Naive thymus-derived CD4-positive, alpha-beta T cell (primary cell): ENCODE data around the gene RNF167. TPM values are rescaled to one million over a fixed set of nuclear protein-coding genes. Genes with fewer than 3 reads are reported as not detected.

Experiments
- ATAC-seq: fragments of 150-1000 bp; cut with Tn5 transposase; 2 replicates; pipeline ENCODE4 v1.10.0; 2021; ENCODE audit warnings: mild to moderate bottlenecking, moderate library complexity
- CTCF ChIA-PET: fragments of 350-600 bp; sonication (Branson Sonifier 250); formaldehyde crosslinking; loops from one replicate; lab custom pipeline; 2021; ENCODE audit warnings: antibody characterized with exemption; lab: Charles Lee
- POLR2A ChIA-PET: fragments of 350-600 bp; sonication (Branson Sonifier 250); formaldehyde crosslinking; loops from one replicate; lab custom pipeline; 2021; ENCODE audit warnings: antibody characterized with exemption, inconsistent platforms; lab: Charles Lee
- DNase-seq, 9 donors: peaks; one replicate each; pipeline versions ENCODE4 v3.0.0 to v3.0.0-alpha.2; 2020 to 2022; ENCODE audit warnings: mixed read lengths in 1 of 9
- H3K27ac ChIP-seq: one replicate; pipeline ENCODE4 v1.7.0; 2013; ENCODE audit warnings: mild to moderate bottlenecking, low read depth, low read length, moderate library complexity
- H3K27me3 ChIP-seq, 2 donors: one replicate each; pipeline ENCODE4 v1.7.0; 2013; ENCODE audit warnings: low read length in 2 of 2, mild to moderate bottlenecking in 2 of 2, moderate library complexity in 2 of 2; ENCODE audit not compliant: control insufficient read depth in 2 of 2, insufficient read depth in 2 of 2
- H3K36me3 ChIP-seq, 3 experiments: 1 replicate in 2 of 3; 2 replicates in 1 of 3; pipeline ENCODE4 v1.7.0; 2013; ENCODE audit warnings: low read length in 3 of 3, mild to moderate bottlenecking in 3 of 3, moderate library complexity in 1 of 3; ENCODE audit not compliant: insufficient read depth in 3 of 3, control insufficient read depth in 2 of 3
- H3K4me1 ChIP-seq, 2 donors: one replicate each; pipeline ENCODE4 v1.7.0; 2013; ENCODE audit warnings: low read length in 2 of 2, mild to moderate bottlenecking in 2 of 2, moderate library complexity in 1 of 2; ENCODE audit not compliant: control insufficient read depth in 2 of 2, insufficient read depth in 2 of 2
- H3K4me3 ChIP-seq: 2 replicates; pipeline ENCODE4 v1.7.0; 2013; ENCODE audit warnings: mild to moderate bottlenecking, low read length
- H3K9me3 ChIP-seq, 3 experiments: 1 replicate in 2 of 3; 2 replicates in 1 of 3; pipeline ENCODE4 v1.7.0; 2013; ENCODE audit warnings: low read length in 3 of 3; ENCODE audit not compliant: control insufficient read depth in 2 of 3
- H3K27ac Mint-ChIP-seq, 9 donors: one replicate each; pipeline ENCODE4 v1.8.0; 2020 to 2022; ENCODE audit warnings: mixed read lengths in 9 of 9, mild to moderate bottlenecking in 8 of 9, moderate library complexity in 5 of 9, inconsistent platforms in 2 of 9
- H3K27me3 Mint-ChIP-seq, 5 donors: one replicate each; pipeline ENCODE4 v1.8.0; 2021 to 2022; ENCODE audit warnings: mixed read lengths in 5 of 5, mild to moderate bottlenecking in 1 of 5
- H3K36me3 Mint-ChIP-seq, 5 donors: one replicate each; pipeline ENCODE4 v1.8.0; 2020 to 2022; ENCODE audit warnings: mixed read lengths in 5 of 5, mild to moderate bottlenecking in 3 of 5, inconsistent platforms in 1 of 5
- H3K4me1 Mint-ChIP-seq, 7 donors: one replicate each; pipeline ENCODE4 v1.8.0; 2020 to 2022; ENCODE audit warnings: mixed read lengths in 7 of 7, mild to moderate bottlenecking in 3 of 7, inconsistent platforms in 1 of 7
- H3K4me3 Mint-ChIP-seq, 10 donors: one replicate each; pipeline ENCODE4 v1.8.0; 2020 to 2022; ENCODE audit warnings: mild to moderate bottlenecking in 10 of 10, mixed read lengths in 10 of 10, moderate library complexity in 6 of 10, inconsistent platforms in 2 of 10
- H3K9me3 Mint-ChIP-seq, 11 donors: one replicate each; pipeline ENCODE4 v1.8.0; 2020 to 2022; ENCODE audit warnings: mixed read lengths in 11 of 11, mild to moderate bottlenecking in 4 of 11, inconsistent platforms in 1 of 11, moderate library complexity in 1 of 11
- intact Hi-C, 2 donors: fragments of 100-400 bp; cut with micrococcal nuclease; formaldehyde crosslinking; loops; one replicate each; pipeline ENCODE4 v1.15.1; 2023
- polyA plus RNA-seq, 2 donors: library from polyadenylated mRNA; unstranded; fragments of 300-500 nt; fragmentation: Illumina TruSeq; gene quantifications; one replicate each; pipeline ENCODE4 v1.2.3, GENCODE V29; 2021
- total RNA-seq, 6 experiments: library from RNA in 5 of 6; stranded (reverse) in 5 of 6; gene quantifications; 1 replicate in 5 of 6; 2 replicates in 1 of 6; pipeline ENCODE4 v1.2.3 and lab custom pipeline; 2021 to 2026

RNF167 gene
- total and polyA plus RNA-seq, 7 experiments from 2014 or later: 25.3 to 248 (median 103) TPM

GRCh38 chr17:4951486-4951885, 11.4 kb downstream of the RNF167 start:
- Mint-ChIP-seq H3K36me3 (peaks cover 5 to 12% (median 6%) of the 10 kb centered on the region in 5 donors), H3K9me3 (peaks cover 0 to 4% (median 0%) of the 10 kb centered on the region in 11 donors), H3K27me3 (no peaks in the 10 kb centered on the region), H3K4me1 (peaks cover 18 to 33% (median 26%) of the 10 kb centered on the region in 7 donors), H3K4me3 (peak overlapping the region in 9 of 10 donors; percentile 21 to 100 (median 75)), H3K27ac (peak overlapping the region in 6 of 9 donors; percentile 58 to 93 (median 78))
- H3K36me3 ChIP-seq: peaks cover 0 to 12% (median 5%) of the 10 kb centered on the region in 3 experiments
- peaks cover 7 to 10% of the 10 kb centered on the region in 2 donors for H3K4me1 ChIP-seq
- intact Hi-C loops: no loop called here
- no peak overlapping the region for H3K4me3 ChIP-seq
- H3K9me3 ChIP-seq: no peaks in the 10 kb centered on the region
- no peaks in the 10 kb centered on the region for H3K27me3 ChIP-seq
- DNase-seq (no peak), ATAC-seq (no peak)
- H3K27ac ChIP-seq: no peak overlapping the region
- CTCF ChIA-PET: interaction anchor here (0.8 to 2.3 kb wide), 4 partner anchors 9 to 15 kb away, joined by 3 to 6 read pairs (median 4); partner anchors contain the start of gene SPAG7
- POLR2A ChIA-PET: interaction anchor here (0.8 to 13.0 kb wide), 6 partner anchors 8 to 77 kb away, joined by 3 to 278 read pairs (median 4); partner anchors contain the start of genes RNF167, SLC25A11 and SPAG7

DNA sequence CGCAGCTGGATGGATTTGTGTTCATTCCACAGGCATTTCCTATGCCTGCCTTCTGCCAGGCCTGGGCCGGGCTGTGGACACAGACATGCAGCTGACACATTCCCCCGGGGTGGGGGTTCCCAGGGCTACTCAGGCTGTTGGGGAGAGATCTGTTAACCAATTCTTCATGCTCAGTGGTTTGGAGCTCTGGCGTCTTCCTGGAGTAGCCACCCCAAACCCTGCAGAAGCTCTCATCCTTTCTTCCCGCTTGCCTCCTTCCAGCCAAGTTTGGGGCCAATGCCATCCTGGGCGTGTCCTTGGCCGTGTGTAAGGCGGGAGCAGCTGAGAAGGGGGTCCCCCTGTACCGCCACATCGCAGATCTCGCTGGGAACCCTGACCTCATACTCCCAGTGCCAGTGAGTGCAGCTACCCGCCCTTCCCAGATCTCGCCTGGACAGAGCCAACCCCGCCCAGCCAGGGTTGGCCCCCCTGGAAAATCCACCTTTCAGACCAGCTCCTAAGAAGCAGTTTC, 13.4 kb downstream of the RNF167 start:
- Mint-ChIP-seq H3K4me1 (peaks cover 12 to 36% (median 24%) of the 10 kb centered on the region in 7 donors), H3K27ac (no peak overlapping the region), H3K9me3 (no peaks in the 10 kb centered on the region), H3K36me3 (peaks cover 0 to 5% (median 0%) of the 10 kb centered on the region in 5 donors), H3K27me3 (no peaks in the 10 kb centered on the region), H3K4me3 (no peak overlapping the region)
- intact Hi-C loops: no loop called here
- H3K36me3 ChIP-seq: no peaks in the 10 kb centered on the region
- DNase-seq: no peak
- H3K9me3 ChIP-seq: no peaks in the 10 kb centered on the region
- H3K4me3 ChIP-seq: no peak overlapping the region
- H3K27me3 ChIP-seq: no peaks in the 10 kb centered on the region
- ATAC-seq: no peak
- ChIA-PET CTCF (interaction anchor here (0.7 to 1.3 kb wide), 2 partner anchors 45 to 179 kb away, joined by 3 to 5 read pairs; no protein-coding TSS in a partner anchor), POLR2A (interaction anchor here (1.0 to 13.0 kb wide), 6 partner anchors 8 to 44 kb away, joined by 3 to 278 read pairs (median 4); partner anchors contain the start of genes INCA1, KIF1C, RNF167 and SLC25A11)
- H3K27ac ChIP-seq: no peak overlapping the region
- peaks cover 7% of the 10 kb centered on the region in 2 donors for H3K4me1 ChIP-seq

GRCh38 chr17:4955091-4955490, 15.0 kb downstream of the RNF167 start:
- H3K27ac ChIP-seq: no peak overlapping the region
- Mint-ChIP-seq H3K4me3 (no peak overlapping the region), H3K36me3 (peaks cover 0 to 14% (median 2%) of the 10 kb centered on the region in 5 donors), H3K27me3 (no peaks in the 10 kb centered on the region), H3K9me3 (no peaks in the 10 kb centered on the region), H3K27ac (no peak overlapping the region), H3K4me1 (peaks cover 12 to 34% (median 24%) of the 10 kb centered on the region in 7 donors)
- ATAC-seq (no peak), DNase-seq (no peak)
- peaks cover 7% of the 10 kb centered on the region in 2 donors for H3K4me1 ChIP-seq
- ChIA-PET CTCF (interaction anchor here (0.5 to 2.2 kb wide), 5 partner anchors 8 to 78 kb away, joined by 3 to 6 read pairs (median 5); partner anchors contain the start of genes RNF167, SLC25A11 and SPAG7), POLR2A (interaction anchor here (0.6 to 8.7 kb wide), 2 partner anchors 11 to 16 kb away, joined by 3 to 120 read pairs; partner anchors contain the start of genes RNF167 and SLC25A11)
- no peaks in the 10 kb centered on the region for H3K27me3 ChIP-seq
- no peak overlapping the region for H3K4me3 ChIP-seq
- intact Hi-C loops: no loop called here
- H3K9me3 ChIP-seq: no peaks in the 10 kb centered on the region
- peaks cover 0 to 11% (median 6%) of the 10 kb centered on the region in 3 experiments for H3K36me3 ChIP-seq

- H3K9me3 Mint-ChIP-seq: no peaks in the 10 kb centered on the region
- CTCF ChIA-PET: interaction anchor here (1.1 to 2.2 kb wide), 3 partner anchors 9 to 48 kb away, joined by 4 to 5 read pairs (median 5); partner anchors contain the start of genes RNF167 and SLC25A11
- H3K4me1 ChIP-seq: peaks cover 0 to 7% of the 10 kb centered on the region in 2 donors
- H3K36me3 Mint-ChIP-seq: peaks cover 0 to 21% (median 8%) of the 10 kb centered on the region in 5 donors
- intact Hi-C loops: loop anchor here in 1 of 2 donors (1.0 kb wide), 1 partner anchor 47 kb away; no protein-coding TSS in a partner anchor
- H3K27ac ChIP-seq: no peak overlapping the region
- no peaks in the 10 kb centered on the region for H3K27me3 Mint-ChIP-seq
- H3K4me1 Mint-ChIP-seq: peaks cover 0 to 20% (median 13%) of the 10 kb centered on the region in 7 donors
- no peaks in the 10 kb centered on the region for H3K9me3 ChIP-seq
- H3K4me3 Mint-ChIP-seq: no peak overlapping the region
- peak overlapping the region in 1 of 9 donors; percentile 67 for H3K27ac Mint-ChIP-seq
- POLR2A ChIA-PET: interaction anchor here (1.9 to 2.6 kb wide), 2 partner anchors 11 to 17 kb away, joined by 7 to 12 read pairs; partner anchors contain the start of genes RNF167, SLC25A11 and SPAG7
- no peak overlapping the region for H3K4me3 ChIP-seq
- no peaks in the 10 kb centered on the region for H3K27me3 ChIP-seq
- peaks cover 0 to 20% (median 6%) of the 10 kb centered on the region in 3 experiments for H3K36me3 ChIP-seq
- ATAC-seq (no peak), DNase-seq (peak in 3 of 9 donors; percentile 9 to 47 (median 36))
These were observed 16.5 kb downstream of the RNF167 start for GRCh38 chr17:4956493-4957061.

- Mint-ChIP-seq H3K4me1 (peaks cover 0 to 17% (median 15%) of the 10 kb centered on the region in 7 donors), H3K9me3 (no peaks in the 10 kb centered on the region), H3K27ac (no peak overlapping the region), H3K4me3 (no peak overlapping the region), H3K36me3 (peaks cover 0 to 21% (median 9%) of the 10 kb centered on the region in 5 donors), H3K27me3 (no peaks in the 10 kb centered on the region)
- CTCF ChIA-PET: interaction anchor here (1.2 to 1.6 kb wide), 2 partner anchors 9 to 104 kb away, joined by 4 read pairs; partner anchors contain the start of gene SPAG7
- DNase-seq (no peak), ATAC-seq (no peak)
- intact Hi-C loops: no loop called here
- no peaks in the 10 kb centered on the region for H3K27me3 ChIP-seq
- H3K9me3 ChIP-seq: no peaks in the 10 kb centered on the region
- H3K36me3 ChIP-seq: peaks cover 0 to 20% (median 6%) of the 10 kb centered on the region in 3 experiments
- H3K27ac ChIP-seq: no peak overlapping the region
- POLR2A ChIA-PET: interaction anchor here (1.1 to 2.6 kb wide), 4 partner anchors 9 to 50 kb away, joined by 3 to 12 read pairs (median 6); partner anchors contain the start of genes RNF167, SLC25A11 and SPAG7
- peaks cover 0 to 7% of the 10 kb centered on the region in 2 donors for H3K4me1 ChIP-seq
- H3K4me3 ChIP-seq: no peak overlapping the region
These were observed 18.0 kb downstream of the RNF167 start for GRCh38 chr17:4958102-4958501.

GRCh38 chr17:4959261-4959965, 19.3 kb downstream of the RNF167 start:
- H3K27ac ChIP-seq: no peak overlapping the region
- no peak overlapping the region for H3K4me3 ChIP-seq
- intact Hi-C loops: no loop called here
- Mint-ChIP-seq H3K4me1 (peaks cover 0 to 17% (median 11%) of the 10 kb centered on the region in 7 donors), H3K36me3 (peaks cover 0 to 21% (median 11%) of the 10 kb centered on the region in 5 donors), H3K9me3 (no peaks in the 10 kb centered on the region), H3K27me3 (no peaks in the 10 kb centered on the region), H3K27ac (peak overlapping the region in 1 of 9 donors; percentile 54), H3K4me3 (no peak overlapping the region)
- CTCF ChIA-PET: no interaction called here
- H3K36me3 ChIP-seq: peaks cover 0 to 20% (median 6%) of the 10 kb centered on the region in 3 experiments
- POLR2A ChIA-PET: interaction anchor here (1.1 to 1.6 kb wide), 2 partner anchors 9 to 19 kb away, joined by 3 to 4 read pairs; partner anchors contain the start of genes ENO3, RNF167 and SLC25A11
- ATAC-seq (no peak), DNase-seq (no peak)
- H3K4me1 ChIP-seq: peaks cover 0 to 7% of the 10 kb centered on the region in 2 donors
- no peaks in the 10 kb centered on the region for H3K27me3 ChIP-seq
- H3K9me3 ChIP-seq: no peaks in the 10 kb centered on the region
